HG02938 (cell line): Measurements from ENCODE around the gene HMGXB4.

Experiments
- ATAC-seq: cut with Tn5 transposase; IDR thresholded peaks from one replicate; pipeline ENCODE4 v1.9.1; 2021; ENCODE audit warnings: mild to moderate bottlenecking, moderate library complexity; ENCODE audit not compliant: unreplicated experiment

Gene HMGXB4

GRCh38 chr22:35324762-35325161 lies 67.5 kb downstream of the HMGXB4 start:
- no peak for ATAC-seq

DNA sequence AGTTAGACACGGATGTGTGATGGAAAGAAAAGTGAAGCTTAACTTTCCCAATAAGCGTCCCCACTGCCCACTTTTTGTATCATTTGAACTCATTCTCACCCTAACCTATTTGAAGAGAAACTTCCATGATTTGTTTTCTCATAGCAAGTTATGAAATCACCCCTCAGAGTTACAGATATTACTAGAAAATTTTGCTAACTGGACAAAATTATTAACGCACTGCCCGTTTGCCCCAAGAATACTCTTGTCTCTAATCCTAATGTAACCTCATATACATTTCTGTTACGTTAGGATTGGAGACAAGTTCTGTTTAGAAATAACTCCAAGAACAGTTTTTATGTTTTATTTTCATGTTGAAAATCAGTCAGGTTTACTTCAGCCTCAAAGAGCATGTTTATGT lies 67.9 kb downstream of the HMGXB4 start:
- no peak for ATAC-seq

DNA sequence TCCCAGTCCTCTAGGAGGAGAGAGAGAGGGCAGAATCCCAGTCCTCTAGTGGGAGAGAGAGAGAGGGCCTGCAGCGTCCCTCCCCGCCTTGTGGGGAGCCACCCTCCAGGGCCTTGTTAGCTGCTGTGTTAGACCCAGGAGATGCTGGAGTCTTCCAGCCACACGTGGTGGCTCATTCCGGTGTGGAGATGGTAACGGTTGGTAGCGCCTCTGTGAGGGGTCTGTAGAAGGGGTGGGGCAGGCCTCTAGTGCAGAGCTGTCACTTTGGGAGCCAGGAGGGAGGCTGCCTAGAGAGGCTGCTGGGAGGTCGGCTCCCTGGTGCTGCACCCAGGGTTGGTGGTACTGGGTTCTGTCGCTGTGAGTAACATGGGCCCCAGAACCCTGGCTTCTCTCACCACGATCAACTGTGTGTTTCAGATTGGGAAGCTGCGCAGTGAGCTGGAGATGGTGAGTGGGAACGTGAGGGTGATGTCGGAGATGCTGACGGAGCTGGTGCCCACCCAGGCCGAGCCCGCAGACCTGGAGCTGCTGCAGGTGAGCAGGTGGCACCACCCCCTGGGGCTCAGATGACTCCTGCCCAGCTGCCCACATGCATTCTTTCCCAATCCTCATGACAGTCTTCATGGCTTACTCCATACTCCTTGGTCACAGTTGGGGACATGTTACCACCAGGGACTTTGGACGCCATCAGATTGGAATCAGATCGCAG lies 69.7 kb downstream of the HMGXB4 start:
- ATAC-seq = no peak

DNA sequence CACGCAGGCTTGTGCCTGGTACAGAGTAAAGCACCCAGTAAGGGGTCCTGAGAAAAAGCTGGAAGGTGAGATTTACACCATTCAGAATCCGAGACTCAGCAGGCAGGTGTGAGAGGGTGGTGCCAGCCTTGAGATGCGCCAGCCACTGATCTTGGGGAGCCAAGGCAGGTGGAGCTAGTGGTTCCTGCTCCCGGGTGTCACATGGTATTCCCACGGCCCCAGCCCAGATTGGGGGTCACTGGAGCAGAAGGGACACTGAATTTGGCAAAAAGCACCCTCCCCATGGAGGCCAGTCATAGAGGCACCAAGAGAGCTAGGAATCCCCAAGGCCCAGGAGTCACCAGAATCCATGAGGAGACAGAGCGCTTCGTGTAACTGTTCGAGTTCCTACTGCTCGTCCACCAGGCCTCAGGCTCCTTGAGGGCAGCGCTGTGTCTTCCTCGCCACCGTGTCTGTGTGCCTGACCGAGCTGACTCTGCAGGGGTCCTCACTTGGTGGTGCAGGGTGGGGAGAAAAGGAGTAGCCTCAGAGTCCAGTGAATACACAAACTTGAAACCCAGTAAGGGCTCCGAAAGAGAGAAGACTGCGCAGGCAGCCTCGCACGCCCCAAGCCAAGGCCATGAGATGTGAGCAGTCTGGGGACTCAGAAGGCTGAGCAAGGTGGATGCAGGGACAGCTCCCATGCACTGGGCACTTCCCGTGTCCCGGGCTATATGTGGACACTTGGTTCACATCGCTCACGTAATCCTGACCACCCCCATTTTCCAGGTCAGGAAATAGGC lies 70.6 kb downstream of the HMGXB4 start:
- ATAC-seq = no peak

DNA sequence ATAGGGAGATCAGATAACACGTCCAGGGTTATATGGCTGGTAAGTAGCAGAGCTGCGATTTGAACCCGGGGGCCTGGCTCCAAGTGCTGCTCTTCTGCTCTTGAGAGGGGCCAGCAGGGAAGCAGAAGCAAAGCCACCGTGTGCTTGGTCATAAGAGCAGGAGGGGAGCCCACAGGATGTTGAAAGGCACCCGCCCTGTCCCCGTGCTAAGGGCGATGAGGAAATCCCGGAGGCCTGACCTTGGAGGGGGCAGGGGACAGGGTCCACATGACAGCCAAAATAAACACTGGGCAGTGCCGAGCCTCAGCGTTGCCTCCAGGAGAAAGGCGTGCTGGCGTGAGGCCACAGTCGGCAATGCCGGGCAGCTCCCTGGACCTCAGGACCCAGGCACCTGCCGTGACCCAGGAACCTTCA lies 71.2 kb downstream of the HMGXB4 start:
- ATAC-seq = no peak

DNA sequence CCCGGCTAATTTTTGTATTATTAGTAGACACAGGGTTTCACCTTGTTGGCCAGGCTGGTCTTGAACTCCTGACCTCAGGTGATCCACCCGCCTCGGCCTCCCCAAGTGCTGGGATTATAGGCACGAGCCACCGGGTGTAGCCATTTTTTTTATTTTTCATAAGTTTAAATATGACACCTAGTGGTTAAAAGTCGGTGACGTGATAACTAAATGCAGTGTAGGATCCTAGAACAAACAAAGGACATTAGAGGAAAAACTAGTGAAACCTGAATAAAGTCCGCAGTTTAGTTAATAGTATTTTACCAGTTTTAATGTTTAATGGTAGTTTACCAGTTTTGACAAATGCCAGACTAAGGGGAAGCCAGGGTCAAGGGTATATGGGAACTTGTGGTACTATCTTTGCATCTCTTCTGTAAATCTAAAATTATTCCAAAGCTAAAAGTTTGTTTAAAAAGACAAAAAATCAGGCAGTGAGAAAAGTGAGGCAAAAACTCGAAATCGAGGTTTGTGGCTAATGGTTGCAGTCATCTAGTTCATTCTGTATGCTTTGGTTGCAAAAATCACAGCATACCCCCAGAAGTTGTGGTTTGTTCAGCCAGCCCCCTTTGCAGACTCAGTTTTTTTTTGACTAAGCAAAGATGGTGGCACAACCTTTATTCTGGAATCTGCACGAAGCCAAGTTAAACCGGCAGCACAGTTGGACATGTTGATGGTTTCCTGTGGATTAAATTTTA lies 72.0 kb downstream of the HMGXB4 start:
- no peak for ATAC-seq

DNA sequence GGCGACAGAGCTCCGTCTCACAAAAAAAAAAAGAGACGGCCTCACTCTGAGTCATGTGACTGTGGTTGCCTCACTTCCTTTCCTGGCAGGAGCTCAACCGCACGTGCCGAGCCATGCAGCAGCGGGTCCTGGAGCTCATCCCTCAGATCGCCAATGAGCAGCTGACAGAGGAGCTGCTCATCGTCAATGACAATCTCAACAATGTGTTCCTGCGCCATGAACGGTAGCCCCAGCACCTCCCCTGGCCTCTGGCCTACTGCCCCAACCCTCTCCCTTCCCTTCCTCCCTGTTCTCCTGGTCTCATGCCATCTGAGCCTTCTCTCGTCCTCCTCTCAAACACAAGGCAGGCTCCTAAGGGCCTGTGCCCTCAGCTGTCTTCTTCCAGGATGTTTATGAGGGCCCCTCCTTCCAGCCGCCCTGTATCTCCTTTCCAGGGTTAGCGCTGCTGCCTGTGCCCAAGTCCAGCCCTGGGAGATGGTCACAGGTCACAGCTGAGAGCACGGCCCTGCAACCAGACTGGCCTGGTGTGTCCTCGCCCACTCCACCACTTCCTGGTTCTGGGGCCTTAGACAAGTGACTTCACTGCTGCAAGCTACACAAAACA lies 73.1 kb downstream of the HMGXB4 start:
- no peak for ATAC-seq

DNA sequence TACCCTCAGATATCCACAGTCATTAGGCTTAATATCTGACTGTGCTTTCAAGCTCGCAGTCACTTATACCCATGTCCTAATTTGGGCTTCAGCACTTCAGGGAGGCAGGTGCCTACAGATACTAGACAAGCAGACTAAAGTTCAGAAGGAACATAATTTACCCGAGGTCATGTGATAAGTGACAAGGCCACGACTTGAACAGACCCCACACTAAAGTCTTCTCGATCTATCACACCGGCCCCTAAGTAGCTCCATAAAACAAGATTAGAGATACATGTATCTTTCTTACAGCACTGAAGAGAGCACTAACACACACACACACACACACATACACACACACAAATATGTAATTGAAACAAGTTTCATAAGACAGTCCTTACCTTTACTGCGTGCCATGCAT lies 75.0 kb downstream of the HMGXB4 start:
- ATAC-seq = no peak

DNA sequence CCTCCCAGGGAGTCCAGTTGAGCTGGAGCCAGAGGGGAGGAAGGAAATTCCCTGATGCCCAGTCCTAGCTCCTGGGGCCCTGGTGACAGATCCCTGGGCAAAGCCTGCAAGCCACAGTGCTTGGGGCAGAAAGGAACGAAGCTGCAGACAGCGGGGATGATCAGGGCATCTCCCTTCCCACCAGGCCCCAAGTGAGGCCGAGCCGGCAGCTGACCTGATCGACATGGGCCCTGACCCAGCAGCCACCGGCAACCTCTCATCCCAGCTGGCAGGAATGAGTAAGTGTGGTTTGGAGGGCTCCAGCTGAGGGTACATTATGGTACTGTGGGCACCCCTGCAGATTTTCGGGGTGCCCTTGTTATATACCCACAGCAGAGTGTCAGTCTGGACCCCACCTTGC lies 75.9 kb downstream of the HMGXB4 start:
- no peak for ATAC-seq

GRCh38 chr22:35334004-35334403 lies 76.7 kb downstream of the HMGXB4 start:
- no peak for ATAC-seq

GRCh38 chr22:35335468-35335867 lies 78.2 kb downstream of the HMGXB4 start:
- ATAC-seq = no peak

GRCh38 chr22:35335936-35336781 lies 78.9 kb downstream of the HMGXB4 start:
- no peak for ATAC-seq

GRCh38 chr22:35337932-35338331 lies 80.6 kb downstream of the HMGXB4 start:
- ATAC-seq = no peak

DNA sequence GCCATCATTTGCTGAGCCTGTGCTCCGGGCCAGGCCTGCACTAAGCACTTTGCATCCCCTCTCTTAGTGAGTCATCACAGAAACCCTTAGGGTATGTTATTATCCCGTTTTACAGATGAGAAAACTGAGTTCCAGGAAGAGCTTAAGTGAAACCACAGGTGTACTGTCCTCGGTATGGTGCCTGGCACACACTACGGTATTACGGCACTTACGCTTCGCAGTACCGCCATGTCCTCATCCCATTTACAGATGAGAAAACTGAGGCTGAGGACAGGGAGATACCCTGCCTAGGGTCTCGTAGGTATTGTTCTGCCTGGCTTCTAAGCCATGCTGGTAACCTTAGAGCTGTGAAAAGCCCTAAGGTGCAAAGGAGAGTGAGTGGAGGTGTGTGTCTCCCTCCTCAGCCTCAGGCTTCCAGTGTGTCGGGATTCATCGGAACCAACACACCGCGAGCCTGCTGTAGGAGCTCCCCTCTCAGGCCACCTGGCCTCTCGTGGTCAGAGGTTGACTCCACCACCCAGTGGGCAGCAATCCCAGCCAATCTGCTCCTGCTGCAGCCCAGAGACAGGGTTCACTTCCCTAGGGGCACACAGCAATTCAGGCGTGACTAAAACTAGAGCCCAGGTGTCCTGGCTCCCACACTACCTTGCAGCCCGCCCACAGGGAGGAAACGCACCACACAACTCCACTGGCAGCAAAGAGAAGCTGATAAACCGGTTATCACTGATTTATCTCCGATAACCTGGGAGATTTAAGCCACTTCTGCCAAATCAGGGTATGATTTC lies 84.0 kb downstream of the HMGXB4 start:
- no peak for ATAC-seq

DNA sequence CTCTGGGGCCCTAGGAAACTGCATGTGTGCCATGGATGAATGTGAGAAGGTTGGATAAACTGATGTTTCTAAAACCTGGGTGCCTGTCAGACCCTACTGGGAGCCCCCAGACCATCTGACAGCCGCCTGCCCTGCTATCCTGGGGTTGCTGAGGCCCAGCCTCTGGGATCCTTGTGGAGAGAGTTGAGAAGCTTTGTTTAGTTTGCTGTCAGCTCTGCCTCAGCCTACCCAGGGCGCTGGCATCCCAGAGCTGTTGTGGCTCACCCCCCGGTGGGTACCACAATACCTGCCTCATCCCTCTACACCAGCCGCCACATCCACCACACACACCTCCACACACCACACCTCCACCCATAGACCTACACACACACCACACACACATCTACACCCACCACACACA lies 85.1 kb downstream of the HMGXB4 start:
- ATAC-seq = no peak

DNA sequence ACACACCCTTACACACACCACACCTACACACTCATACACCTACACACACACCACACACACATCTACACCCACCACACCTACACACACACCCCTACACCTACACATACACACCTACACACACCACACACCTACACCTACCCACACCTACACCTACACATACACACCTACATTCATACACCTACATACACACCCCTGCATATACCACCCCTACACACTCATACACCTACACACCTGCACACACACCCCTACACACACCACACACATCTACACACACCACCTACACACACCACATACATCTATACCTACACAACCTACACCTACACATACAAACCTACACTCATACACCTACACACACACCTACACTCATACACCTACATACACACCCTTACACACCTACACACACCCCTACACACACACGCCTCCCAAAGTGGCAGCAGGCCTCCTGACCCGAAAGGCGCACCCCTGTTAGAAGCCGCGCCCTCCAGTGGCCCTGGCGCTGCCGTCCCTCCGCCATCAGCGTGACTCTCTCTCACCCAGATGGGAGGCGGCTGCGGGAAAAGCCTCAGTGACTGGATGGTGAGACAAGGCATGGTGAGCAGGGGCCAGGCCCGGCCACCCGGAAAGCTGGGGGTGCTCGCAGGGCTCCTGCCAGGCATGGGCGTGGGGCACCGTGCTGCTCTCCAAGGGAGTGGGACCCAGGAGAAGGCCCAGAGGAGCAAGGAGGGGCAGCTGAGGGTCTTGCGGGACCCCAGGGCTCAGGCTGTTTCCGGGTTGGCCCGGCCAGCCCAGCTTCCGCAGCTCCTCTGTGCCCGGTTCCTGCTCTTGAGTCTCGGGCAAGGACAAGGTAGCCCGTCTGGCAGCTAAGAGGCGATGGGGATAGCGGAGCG lies 86.6 kb downstream of the HMGXB4 start:
- ATAC-seq = no peak

DNA sequence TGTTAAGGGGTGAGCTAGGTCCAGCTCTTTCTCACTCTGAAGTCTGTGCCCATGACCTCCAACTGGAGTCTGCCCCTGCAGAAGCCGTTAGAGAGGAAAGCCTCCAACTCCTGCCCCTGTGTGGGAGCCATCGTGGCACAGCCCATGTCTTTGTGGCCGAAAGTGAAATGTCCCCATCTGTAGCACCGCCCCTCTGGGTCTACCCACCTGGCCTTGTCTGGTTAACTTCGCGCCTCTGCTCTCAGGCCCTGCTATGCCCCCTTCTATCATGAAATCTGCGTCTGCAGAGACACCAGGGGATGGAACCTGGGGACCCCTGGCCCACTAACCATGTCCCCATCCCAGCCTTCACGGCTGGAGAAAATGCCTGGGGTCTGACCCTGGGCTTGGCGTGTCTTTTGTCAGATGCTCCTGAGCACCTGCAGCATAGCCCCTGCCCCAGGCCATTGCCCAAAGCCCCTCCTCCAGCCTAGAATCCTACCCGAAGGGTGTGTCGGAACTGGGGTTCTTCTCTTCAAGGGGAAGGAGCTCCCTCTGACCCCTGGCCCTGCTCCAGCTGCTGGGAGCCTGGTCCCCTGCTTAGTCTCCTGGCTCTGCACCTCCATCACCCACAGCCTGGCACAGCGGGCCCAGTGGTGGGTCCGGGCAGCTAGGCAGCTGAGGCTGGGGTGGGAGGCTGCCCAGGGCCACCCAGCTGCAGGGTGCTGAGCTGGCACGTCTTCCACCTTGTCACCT lies 87.8 kb downstream of the HMGXB4 start:
- no peak for ATAC-seq
